BLaER1 treated with 17β-estradiol and CSF1 and Interleukin-3, amounts not matched to agents 10 nM and 100 nM (cell line): Measurements from ENCODE around the gene PDK3.

Source experiments
- H3K27ac ChIP-seq, 11 experiments: shearing (Covaris generic); formaldehyde crosslinking; 2 replicates each; pipeline ENCODE4 v1.8.1; 2022
- H3K27me3 ChIP-seq, 11 experiments: shearing (Covaris generic); formaldehyde crosslinking; 2 replicates each; pipeline ENCODE4 v1.8.1; 2022
- H3K36me3 ChIP-seq, 11 experiments: shearing (Covaris generic); formaldehyde crosslinking; 2 replicates each; pipeline ENCODE4 v1.8.1; 2022
- H3K4me1 ChIP-seq, 10 experiments: shearing (Covaris generic); formaldehyde crosslinking; 2 replicates each; pipeline ENCODE4 v1.8.1; 2022
- H3K4me2 ChIP-seq, 11 experiments: shearing (Covaris generic); formaldehyde crosslinking; 2 replicates each; pipeline ENCODE4 v1.8.1; 2022
- H3K4me3 ChIP-seq, 10 experiments: shearing (Covaris generic); formaldehyde crosslinking; 2 replicates each; pipeline ENCODE4 v1.8.1; 2022
- H3K9ac ChIP-seq, 11 experiments: shearing (Covaris generic); formaldehyde crosslinking; 2 replicates each; pipeline ENCODE4 v1.8.1; 2022
- H3K9me3 ChIP-seq, 11 experiments: shearing (Covaris generic); formaldehyde crosslinking; replicated peaks in 1 of 11; 2 replicates each; pipeline ENCODE4 v1.8.1; 2022
- H4K20me1 ChIP-seq, 11 experiments: shearing (Covaris generic); formaldehyde crosslinking; 2 replicates each; pipeline ENCODE4 v1.8.1; 2022
- Cebpa-rat ChIP-seq, 11 experiments: shearing (Covaris generic); IDR thresholded peaks; 2 replicates each; pipeline ENCODE4 v1.8.1; 2022

The PDK3 gene

DNA sequence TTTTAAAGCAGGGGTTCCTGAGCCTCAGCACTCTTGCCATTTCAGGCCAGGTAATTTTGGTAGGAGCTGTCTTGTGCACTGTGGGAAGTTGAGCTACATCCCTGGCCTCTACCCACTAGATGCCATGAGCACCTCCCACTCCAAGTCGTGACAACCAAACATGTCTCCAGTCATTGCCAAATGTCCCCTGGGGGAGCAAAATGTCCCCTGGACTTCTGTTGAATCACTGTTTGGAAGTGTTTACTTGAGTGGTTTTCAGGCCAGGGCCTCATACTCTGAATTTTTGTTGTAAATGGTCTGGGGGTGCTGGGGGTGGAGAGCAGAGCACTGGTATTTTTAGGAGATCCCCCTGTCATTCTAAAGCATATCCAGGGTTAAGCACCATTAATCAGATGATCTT lies 3.2 kb downstream of the PDK3 start:
- Histone ChIP-seq H4K20me1 (peaks cover 0 to 5% (median 0%) of the 10 kb centered on the region in 11 experiments; a peak in 3 of 22 replicates), H3K36me3 (no peaks in the 10 kb centered on the region), H3K4me1 (peaks cover 21 to 53% (median 37%) of the 10 kb centered on the region in 10 experiments), H3K9ac (no peak overlapping the region), H3K4me3 (no peak overlapping the region), H3K9me3 (peaks cover 0 to 8% (median 6%) of the 10 kb centered on the region in 11 experiments; a peak in 6 of 22 replicates), H3K4me2 (peak overlapping the region in 6 of 11 experiments; percentile 3 to 81 (median 22); a peak in 4 of 22 replicates), H3K27ac (no peak overlapping the region), H3K27me3 (peaks cover 0 to 13% (median 0%) of the 10 kb centered on the region in 11 experiments; a peak in 6 of 22 replicates)
- no peak for TF ChIP-seq Cebpa-rat (IDR thresholded peaks at IDR 0.05)

DNA sequence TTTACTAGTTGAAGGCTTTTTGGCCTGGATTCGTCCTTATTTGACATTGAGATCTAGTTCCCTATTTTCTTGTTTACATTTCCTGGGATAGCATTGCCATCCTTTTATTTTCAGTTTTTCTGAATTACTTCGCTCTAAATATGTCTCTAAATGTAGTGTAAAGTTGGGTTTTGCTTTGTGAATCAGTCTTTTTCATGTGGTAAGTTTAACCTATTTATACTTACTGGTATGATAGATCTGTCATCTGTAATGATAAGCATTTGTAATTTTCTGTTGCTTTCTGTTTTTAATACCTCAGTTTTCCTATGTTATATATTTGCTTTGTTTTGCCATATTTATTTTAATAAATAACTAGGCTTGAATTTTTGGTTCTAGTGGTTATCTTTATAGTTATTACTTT lies 6.7 kb downstream of the PDK3 start:
- H3K4me1 ChIP-seq, result peaks cover 17 to 72% (median 34%) of the 10 kb centered on the region in 10 experiments; a peak in 19 of 20 replicates
- no peak overlapping the region for H3K9ac ChIP-seq
- no peak overlapping the region for H3K27ac ChIP-seq
- no peaks in the 10 kb centered on the region for H3K36me3 ChIP-seq
- H3K9me3 ChIP-seq, result no peaks in the 10 kb centered on the region
- no peak overlapping the region; a peak in 1 of 20 replicates for H3K4me3 ChIP-seq
- peaks cover 0 to 13% (median 0%) of the 10 kb centered on the region in 11 experiments; a peak in 4 of 22 replicates for H3K27me3 ChIP-seq
- H3K4me2 ChIP-seq, result peak overlapping the region in 6 of 11 experiments; percentile 3 to 62 (median 33); a peak in 9 of 22 replicates
- no peak for TF ChIP-seq Cebpa-rat (IDR thresholded peaks at IDR 0.05)
- no peaks in the 10 kb centered on the region; a peak in 3 of 22 replicates for H4K20me1 ChIP-seq

DNA sequence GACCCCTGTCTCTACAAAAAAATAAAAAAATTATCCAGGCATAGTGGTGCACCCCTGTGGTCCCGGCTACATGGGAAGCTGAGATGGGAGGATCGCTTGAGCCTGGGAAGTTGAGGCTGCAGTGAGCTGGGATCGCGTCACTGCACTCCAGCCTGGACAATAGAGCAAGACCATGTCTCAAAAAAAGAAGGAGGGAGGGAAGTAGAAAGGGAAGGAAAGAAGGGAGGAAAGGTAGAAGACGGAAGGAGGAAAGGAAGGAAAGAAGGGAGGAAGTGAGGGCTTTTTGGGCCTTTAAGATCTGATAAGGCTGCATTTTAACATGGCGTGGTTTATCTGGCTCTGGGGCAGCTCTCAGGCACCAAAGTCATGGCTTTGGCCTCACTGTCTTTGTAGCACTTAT lies 10.4 kb downstream of the PDK3 start:
- TF ChIP-seq Cebpa-rat (IDR thresholded peaks at IDR 0.05), result no peak
- no peaks in the 10 kb centered on the region for H3K9me3 ChIP-seq
- H3K36me3 ChIP-seq, result no peaks in the 10 kb centered on the region
- H3K4me2 ChIP-seq, result peak overlapping the region in 4 of 11 experiments; percentile 5 to 81 (median 46); a peak in 7 of 22 replicates
- H3K27ac ChIP-seq, result no peak overlapping the region
- H4K20me1 ChIP-seq, result no peaks in the 10 kb centered on the region; a peak in 2 of 22 replicates
- H3K9ac ChIP-seq, result no peak overlapping the region
- no peak overlapping the region for H3K4me3 ChIP-seq
- peaks cover 26 to 87% (median 46%) of the 10 kb centered on the region in 10 experiments for H3K4me1 ChIP-seq
- no peaks in the 10 kb centered on the region for H3K27me3 ChIP-seq

DNA sequence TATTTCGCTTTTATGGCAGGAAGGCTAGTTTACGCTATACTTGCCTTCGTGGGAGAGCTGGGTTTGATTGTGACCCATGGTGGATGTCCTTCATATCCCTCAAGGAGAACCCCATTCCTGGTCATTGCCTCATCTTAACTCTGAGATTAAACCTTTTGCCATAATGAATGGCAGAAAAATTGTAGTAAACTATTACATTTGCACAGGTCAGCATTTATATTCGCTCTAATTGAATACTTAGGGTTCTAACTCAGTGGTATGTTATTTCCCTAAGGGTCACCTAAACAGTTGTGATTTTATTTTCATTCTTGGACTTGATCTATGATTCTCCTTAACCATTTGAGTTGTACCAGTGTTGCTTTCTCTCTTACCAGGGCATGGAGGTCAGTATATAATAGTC lies 13.4 kb downstream of the PDK3 start:
- no peaks in the 10 kb centered on the region for H3K27me3 ChIP-seq
- peak overlapping the region in 3 of 11 experiments; percentile 66 to 72 (median 68); a peak in 4 of 22 replicates for H3K9ac ChIP-seq
- H3K4me3 ChIP-seq, result no peak overlapping the region
- no peaks in the 10 kb centered on the region for H3K36me3 ChIP-seq
- H3K9me3 ChIP-seq, result peaks cover 7 to 14% (median 10%) of the 10 kb centered on the region in 11 experiments; a peak in 17 of 22 replicates
- H3K4me2 ChIP-seq, result peak overlapping the region in 8 of 11 experiments; percentile 73 to 88 (median 80); a peak in 11 of 22 replicates
- TF ChIP-seq Cebpa-rat (IDR thresholded peaks at IDR 0.05), result no peak
- H3K27ac ChIP-seq, result peak overlapping the region in 9 of 11 experiments; percentile 77 to 88 (median 85); a peak in 17 of 22 replicates
- H4K20me1 ChIP-seq, result no peaks in the 10 kb centered on the region; a peak in 2 of 22 replicates
- peaks cover 22 to 85% (median 49%) of the 10 kb centered on the region in 10 experiments for H3K4me1 ChIP-seq

DNA sequence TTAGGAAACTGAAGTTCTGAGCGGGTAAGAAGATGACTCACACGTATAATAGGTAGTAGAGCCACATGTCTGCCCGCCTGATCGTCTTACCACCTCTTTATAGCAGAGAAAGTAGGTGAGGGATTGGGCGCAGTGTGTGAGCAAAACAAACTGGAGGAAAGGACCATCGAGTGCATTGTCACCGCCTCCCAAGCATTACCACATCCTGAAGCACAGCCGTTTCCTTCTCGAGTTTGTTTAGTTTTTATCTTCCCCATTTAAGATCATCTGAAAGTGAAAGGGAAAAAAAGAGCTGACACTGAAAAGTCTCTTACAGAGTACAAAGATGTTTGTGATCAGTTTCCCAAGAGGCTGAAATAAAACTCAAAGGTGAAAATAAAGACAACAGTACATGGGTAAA lies 14.8 kb downstream of the PDK3 start:
- Histone ChIP-seq H3K4me1 (peaks cover 22 to 72% (median 37%) of the 10 kb centered on the region in 10 experiments), H3K36me3 (no peaks in the 10 kb centered on the region), H3K4me2 (peak overlapping the region; percentile 71 to 88 (median 80)), H3K4me3 (peak overlapping the region; percentile 29 to 58 (median 46); a peak in 18 of 20 replicates), H4K20me1 (no peaks in the 10 kb centered on the region), H3K9me3 (peaks cover 7 to 14% (median 10%) of the 10 kb centered on the region in 11 experiments; a peak in 17 of 22 replicates), H3K27me3 (no peaks in the 10 kb centered on the region), H3K9ac (peak overlapping the region; percentile 58 to 75 (median 68); a peak in 21 of 22 replicates), H3K27ac (peak overlapping the region; percentile 70 to 88 (median 82))
- no peak for TF ChIP-seq Cebpa-rat (IDR thresholded peaks at IDR 0.05)

DNA sequence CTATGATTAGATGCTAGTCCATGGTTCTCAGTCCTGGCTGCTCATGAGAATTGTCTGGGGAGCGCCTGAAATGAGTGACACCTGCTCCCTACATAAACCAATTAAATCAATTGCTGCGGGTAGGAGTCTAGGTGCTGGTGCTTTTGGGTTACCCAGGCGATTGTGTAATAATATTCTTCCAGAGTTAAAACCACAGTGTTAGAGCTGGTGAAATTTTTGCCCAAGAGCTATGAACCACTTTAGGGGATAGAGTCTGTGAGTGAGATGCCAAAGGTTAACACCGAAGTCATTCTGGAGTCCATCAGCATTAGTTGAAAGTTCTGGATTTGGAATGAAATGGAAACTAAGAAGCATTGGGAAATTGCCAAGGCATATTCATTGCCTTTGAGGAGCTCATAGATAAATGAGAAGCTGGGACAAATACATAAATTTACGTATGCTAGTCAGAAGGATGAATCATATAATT lies 15.3 kb downstream of the PDK3 start:
- no peaks in the 10 kb centered on the region for H3K36me3 ChIP-seq
- peaks cover 7 to 14% (median 10%) of the 10 kb centered on the region in 11 experiments; a peak in 17 of 22 replicates for H3K9me3 ChIP-seq
- 0 out of 22 replicates have a peak, but pooled peaks cover 0 to 2% (median 0%) of the 10 kb centered on the region in 11 experiments for H3K27me3 ChIP-seq
- peak overlapping the region in 10 of 11 experiments; percentile 58 to 75 (median 68); a peak in 18 of 22 replicates for H3K9ac ChIP-seq
- H3K4me2 ChIP-seq, result peak overlapping the region; percentile 71 to 88 (median 80)
- TF ChIP-seq Cebpa-rat (IDR thresholded peaks at IDR 0.05), result peak in 7 of 11 experiments; percentile 39 to 81 (median 56); a peak in 9 of 22 replicates
- H3K4me3 ChIP-seq, result peak overlapping the region; percentile 29 to 58 (median 46); a peak in 17 of 20 replicates
- no peaks in the 10 kb centered on the region for H4K20me1 ChIP-seq
- peak overlapping the region in 10 of 11 experiments; percentile 70 to 88 (median 84); a peak in 21 of 22 replicates for H3K27ac ChIP-seq
- peaks cover 22 to 67% (median 36%) of the 10 kb centered on the region in 10 experiments for H3K4me1 ChIP-seq

DNA sequence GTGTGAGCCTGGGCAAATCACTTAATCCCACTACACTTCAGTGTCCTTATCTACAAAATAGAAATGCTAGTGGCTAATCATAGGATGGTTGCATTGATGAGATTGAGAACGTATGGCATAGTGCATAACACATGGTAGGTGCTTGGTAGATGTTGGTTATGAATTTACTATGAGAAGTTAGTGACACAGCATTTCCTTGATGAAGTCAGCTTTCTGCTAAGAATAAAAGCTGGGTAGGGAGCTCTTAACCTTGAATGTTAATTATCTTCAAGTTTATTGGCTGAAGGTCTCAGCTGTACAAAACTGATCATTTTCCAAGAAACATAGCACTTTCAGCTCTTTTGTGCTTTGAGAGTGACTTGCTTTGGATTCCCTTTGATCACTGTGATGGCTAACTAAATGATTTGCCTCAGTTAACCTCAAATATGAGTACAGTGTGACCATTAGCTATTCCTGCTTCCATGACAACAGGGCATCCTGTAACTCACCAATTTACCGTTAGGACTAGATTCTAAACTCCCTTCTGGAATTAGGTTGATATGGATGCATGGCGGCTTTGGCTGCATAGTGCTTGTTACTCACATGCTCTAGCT lies 17.8 kb downstream of the PDK3 start:
- TF ChIP-seq Cebpa-rat (IDR thresholded peaks at IDR 0.05), result no peak
- H3K9me3 ChIP-seq, result peaks cover 7 to 14% (median 10%) of the 10 kb centered on the region in 11 experiments; a peak in 17 of 22 replicates
- H3K4me1 ChIP-seq, result peaks cover 22 to 54% (median 33%) of the 10 kb centered on the region in 10 experiments

DNA sequence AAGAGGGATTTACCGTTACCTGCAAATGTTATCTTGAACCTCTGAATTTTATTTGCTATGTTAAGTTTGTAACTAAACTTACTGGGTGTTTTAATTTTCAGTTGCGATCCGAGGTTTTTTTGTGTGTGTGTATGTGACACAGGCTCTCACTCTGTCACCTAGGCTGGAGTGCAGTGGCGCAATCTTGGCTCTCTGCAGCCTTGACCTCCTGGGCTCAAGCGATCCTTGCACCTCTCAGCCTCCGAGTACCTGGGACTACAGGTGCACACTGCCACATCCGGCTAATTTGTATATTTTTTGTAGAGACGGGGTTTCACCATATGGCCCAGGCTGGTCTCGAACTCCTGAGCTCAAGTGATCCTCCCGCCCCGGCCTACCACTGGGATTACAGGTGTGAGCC lies 18.5 kb downstream of the PDK3 start:
- no peaks in the 10 kb centered on the region for H4K20me1 ChIP-seq
- no peak overlapping the region for H3K9ac ChIP-seq
- no peak overlapping the region for H3K27ac ChIP-seq
- H3K4me2 ChIP-seq, result no peak overlapping the region
- H3K27me3 ChIP-seq, result 0 out of 22 replicates have a peak, but pooled peaks cover 0 to 5% (median 0%) of the 10 kb centered on the region in 11 experiments
- no peak for TF ChIP-seq Cebpa-rat (IDR thresholded peaks at IDR 0.05)
- no peaks in the 10 kb centered on the region for H3K36me3 ChIP-seq
- H3K4me1 ChIP-seq, result peaks cover 22 to 49% (median 30%) of the 10 kb centered on the region in 10 experiments
- H3K9me3 ChIP-seq, result peaks cover 7 to 14% (median 10%) of the 10 kb centered on the region in 11 experiments; a peak in 17 of 22 replicates
- H3K4me3 ChIP-seq, result no peak overlapping the region

More for the DNA sequence above, 17.8 kb downstream of the PDK3 start:
- H3K27ac ChIP-seq, result no peak overlapping the region
- H4K20me1 ChIP-seq, result no peaks in the 10 kb centered on the region
- peak overlapping the region in 4 of 11 experiments; percentile 0 to 39 (median 8); a peak in 3 of 22 replicates for H3K4me2 ChIP-seq
- no peak overlapping the region for H3K4me3 ChIP-seq
- H3K36me3 ChIP-seq, result no peaks in the 10 kb centered on the region
- 0 out of 22 replicates have a peak, but pooled peaks cover 0 to 5% (median 0%) of the 10 kb centered on the region in 11 experiments for H3K27me3 ChIP-seq
- H3K9ac ChIP-seq, result no peak overlapping the region; a peak in 1 of 22 replicates

DNA sequence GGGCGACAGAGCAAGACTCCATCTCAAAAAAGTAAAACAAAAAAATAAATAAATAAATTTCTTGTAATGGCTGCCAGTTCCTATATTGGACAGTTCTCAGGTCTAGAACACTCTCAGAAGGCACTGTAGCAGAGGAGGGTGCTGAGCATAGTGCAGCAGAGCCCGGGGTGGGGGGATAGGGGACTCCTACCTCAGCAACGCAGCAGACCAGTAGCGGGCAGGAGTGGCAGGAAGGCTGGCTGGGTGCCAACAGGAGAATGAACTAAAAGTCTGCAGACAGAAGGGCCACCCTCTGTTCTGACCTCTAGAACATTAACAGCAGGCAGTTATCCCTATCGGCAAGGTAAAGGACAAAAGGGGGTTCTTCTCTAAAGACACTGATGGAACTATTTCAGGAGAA lies 20.2 kb downstream of the PDK3 start:
- H3K4me2 ChIP-seq, result no peak overlapping the region
- peaks cover 7 to 14% (median 10%) of the 10 kb centered on the region in 11 experiments; a peak in 17 of 22 replicates for H3K9me3 ChIP-seq
- TF ChIP-seq Cebpa-rat (IDR thresholded peaks at IDR 0.05), result no peak

More for the DNA sequence above, 20.2 kb downstream of the PDK3 start:
- no peak overlapping the region for H3K9ac ChIP-seq
- H3K27ac ChIP-seq, result no peak overlapping the region
- H3K4me1 ChIP-seq, result peaks cover 7 to 31% (median 15%) of the 10 kb centered on the region in 10 experiments
- no peak overlapping the region for H3K4me3 ChIP-seq
- H3K27me3 ChIP-seq, result 0 out of 22 replicates have a peak, but pooled peaks cover 0 to 5% (median 0%) of the 10 kb centered on the region in 11 experiments
- H3K36me3 ChIP-seq, result no peaks in the 10 kb centered on the region
- no peaks in the 10 kb centered on the region for H4K20me1 ChIP-seq
